Measurements from ENCODE around the gene TECTB.
A peak's percentile ranks its signal among the peaks of the same experiment; 100 is the strongest.

TECTB gene

GRCh38 chr10:112311481-112311880 is 28.3 kb downstream of the TECTB start:
- DNase-seq (ENCODE audit: low spot score): no peak

DNA sequence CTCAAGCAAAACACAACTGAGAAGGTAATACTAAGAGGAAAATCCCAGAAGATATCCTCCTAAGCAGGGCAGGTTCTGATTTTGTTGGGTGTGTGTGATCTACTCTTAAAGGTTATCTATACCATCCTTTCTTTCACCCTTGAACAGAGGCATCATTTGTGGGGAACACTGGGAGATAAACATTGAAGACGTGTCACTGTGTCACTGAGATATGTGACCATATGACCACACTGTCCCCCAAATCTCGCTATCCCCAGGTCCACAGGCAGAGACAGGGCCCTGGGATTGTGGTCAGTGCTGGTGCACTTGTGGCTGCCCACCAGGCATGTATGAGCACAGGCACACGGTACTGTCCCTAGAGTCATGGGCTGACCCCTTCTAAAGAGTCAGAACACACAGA is 30.0 kb downstream of the TECTB start:
- DNase-seq (ENCODE audit: low spot score): no peak

DNA sequence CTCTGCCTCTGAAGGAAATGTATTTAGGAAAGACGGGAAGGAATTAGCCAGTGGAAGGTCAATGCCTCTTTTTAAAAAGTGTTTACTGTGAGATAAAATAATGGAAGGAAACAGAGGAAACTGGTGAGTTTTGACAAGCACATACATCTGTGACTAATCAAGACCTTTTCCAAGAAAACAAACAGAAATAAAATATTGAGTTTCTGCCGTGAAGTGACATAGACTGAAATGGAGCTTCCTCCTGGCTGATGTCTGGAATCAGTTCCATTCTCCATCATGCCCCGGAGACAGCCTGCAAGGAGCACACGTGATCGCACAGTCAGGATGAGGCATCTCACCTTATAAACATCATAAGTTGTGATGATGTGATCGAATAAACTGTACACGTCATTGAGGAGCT is 30.7 kb downstream of the TECTB start:
- no peak for DNase-seq (ENCODE audit: low spot score)

DNA sequence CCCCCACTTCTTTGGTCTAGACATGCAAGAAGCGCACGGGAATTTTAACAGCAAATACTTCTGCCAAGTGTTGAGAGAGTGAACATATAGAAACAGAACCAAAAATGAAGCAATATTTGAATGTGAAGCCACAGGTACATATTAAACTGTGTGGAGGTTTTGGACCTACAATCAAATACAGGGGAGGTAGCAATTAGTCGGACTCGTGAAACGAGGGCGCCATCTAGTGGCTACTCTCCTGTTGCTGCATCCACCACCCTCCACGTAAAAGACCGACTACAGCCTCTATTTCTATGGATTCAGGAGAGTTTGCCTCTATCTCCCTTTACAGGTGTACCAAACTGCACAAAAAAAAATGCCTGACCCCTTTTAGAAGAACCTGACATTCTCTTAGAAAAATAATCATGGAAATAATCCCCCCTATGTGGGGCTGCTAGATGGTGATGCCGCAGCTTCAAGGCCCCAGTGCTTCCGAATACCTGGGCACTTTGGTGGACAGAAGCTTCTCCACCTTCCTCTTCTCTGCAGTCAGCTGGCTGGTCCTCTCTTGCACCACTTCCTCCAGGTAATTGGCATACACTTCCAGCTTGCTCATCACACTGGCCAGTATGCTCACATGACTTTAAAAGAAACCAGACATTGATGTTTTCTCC is 31.7 kb downstream of the TECTB start:
- peak; percentile 64 for DNase-seq (ENCODE audit: low spot score)

DNA sequence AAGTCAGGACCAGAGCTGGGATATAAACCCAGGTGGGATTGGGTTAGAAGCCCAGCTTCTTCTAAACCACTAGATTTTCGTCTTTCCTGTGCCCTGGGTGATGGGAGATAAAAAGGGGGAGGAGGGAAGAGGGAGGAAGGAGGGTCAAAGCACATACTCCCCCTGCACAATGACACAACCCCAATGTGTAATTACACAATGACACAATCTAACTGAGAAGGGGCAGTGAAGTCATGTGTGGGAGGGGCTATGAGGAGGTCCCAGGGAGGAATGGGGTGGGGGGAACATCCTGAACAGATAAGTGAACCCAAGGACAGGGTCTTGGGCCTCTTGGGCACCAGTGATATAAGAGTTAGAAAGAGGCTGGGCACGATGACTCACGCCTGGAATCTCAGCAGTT is 44.5 kb downstream of the TECTB start:
- DNase-seq (ENCODE audit: low spot score): no peak

GRCh38 chr10:112330162-112330561 is 47.0 kb downstream of the TECTB start:
- DNase-seq (ENCODE audit: low spot score): no peak

DNA sequence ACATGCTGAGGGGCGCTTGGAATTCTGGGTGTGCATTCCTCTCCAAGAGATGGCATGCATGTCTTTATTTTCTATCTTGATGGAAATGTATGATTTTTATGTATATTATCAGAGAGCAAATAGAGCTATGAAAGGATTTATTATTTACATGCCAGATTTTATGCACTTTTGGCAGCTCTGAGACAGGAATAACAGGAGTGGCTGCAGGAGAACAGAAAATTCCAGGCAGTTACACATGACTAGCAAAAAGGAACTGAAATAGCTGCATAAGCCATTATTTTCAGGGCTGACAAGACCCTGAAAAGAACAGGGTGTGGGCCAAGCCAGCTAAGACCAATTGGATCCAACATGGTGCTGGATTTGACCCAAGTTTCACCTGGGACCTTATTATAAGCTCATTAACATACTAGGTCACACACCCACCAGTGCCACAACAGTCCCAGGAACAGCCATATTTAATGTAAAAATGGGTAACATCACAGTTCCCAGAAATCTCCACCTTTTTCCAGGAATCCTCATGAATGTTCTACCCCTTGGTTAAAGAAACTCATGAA is 47.5 kb downstream of the TECTB start:
- no peak for DNase-seq (ENCODE audit: low spot score)

DNA sequence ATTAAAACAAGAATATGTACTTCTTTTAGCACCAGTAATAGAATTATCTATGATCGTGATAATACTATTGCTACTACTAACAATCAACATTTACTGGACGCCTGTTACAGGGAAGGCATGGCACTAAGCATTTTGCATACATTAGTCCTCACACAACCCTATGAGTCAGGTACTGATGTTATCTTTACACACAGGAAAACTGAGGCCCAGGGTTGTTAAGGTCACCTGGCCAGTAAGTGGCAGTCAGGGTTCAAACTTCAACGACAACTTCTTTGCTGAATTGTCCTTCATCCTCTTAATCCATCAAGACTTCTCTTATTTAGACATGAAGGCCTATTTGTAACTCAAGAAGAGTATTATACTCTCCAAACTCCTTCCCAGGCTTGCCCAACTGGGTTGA is 48.8 kb downstream of the TECTB start:
- no peak for DNase-seq (ENCODE audit: low spot score)

- DNase-seq (ENCODE audit: low spot score): no peak
These were observed 49.5 kb downstream of the TECTB start for GRCh38 chr10:112332509-112333228.

- no peak for DNase-seq (ENCODE audit: low spot score)
These were observed 50.3 kb downstream of the TECTB start for GRCh38 chr10:112333452-112333851.

GRCh38 chr10:112335111-112335867 is 52.1 kb downstream of the TECTB start:
- DNase-seq (ENCODE audit: low spot score): no peak

GRCh38 chr10:112335868-112336265 is 52.7 kb downstream of the TECTB start:
- DNase-seq (ENCODE audit: low spot score): no peak

- DNase-seq (ENCODE audit: low spot score): no peak
These were observed 53.5 kb downstream of the TECTB start for GRCh38 chr10:112336556-112337201.

- no peak for DNase-seq (ENCODE audit: low spot score)
These were observed 55.8 kb downstream of the TECTB start for GRCh38 chr10:112338957-112339356.

DNA sequence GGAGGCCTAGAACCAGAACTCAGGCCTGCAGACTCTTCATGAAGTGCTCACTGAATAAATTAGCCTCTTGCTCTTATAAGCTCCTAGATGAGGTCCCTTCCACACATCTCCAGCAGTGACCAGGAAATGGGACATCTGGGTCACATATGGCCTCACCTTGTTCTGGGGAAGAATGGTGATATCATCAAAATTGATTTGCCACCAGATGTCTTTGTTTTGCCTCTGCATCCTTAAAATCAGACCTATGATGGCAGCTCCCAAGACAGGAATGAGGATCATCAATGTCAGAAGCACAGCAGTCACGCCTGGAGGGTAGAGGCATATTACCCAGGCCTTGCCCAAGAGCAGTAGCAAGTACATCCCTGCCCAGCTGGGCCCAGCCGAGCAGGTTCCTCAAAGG is 57.4 kb downstream of the TECTB start:
- DNase-seq (ENCODE audit: low spot score): no peak

- DNase-seq (ENCODE audit: low spot score): no peak
These were observed 60.0 kb downstream of the TECTB start for GRCh38 chr10:112343056-112343806.

- no peak for DNase-seq (ENCODE audit: low spot score)
These were observed 61.1 kb downstream of the TECTB start for GRCh38 chr10:112344261-112344660.

- DNase-seq (ENCODE audit: low spot score): no peak
These were observed 62.0 kb downstream of the TECTB start for GRCh38 chr10:112345202-112345601.

DNA sequence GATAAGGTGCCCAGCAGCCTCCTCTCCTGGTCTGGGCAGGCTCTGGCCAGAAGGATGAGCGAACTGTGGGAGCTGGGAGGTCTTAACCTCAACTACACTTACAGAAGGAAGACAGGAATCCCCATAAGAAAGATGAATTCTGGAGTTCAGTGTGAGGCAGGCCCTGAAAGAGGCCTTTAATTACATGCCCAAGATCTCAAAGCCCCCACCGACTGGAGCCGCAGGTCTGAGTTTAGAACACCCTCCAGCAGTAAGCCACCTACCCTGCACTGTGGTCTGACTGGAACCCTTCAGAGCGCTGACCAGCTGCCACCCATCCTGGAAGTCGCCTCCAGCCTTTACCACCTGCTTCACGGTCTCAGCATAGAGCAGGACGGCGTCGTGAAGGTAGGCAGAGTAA is 62.5 kb downstream of the TECTB start:
- no peak for DNase-seq (ENCODE audit: low spot score)

- DNase-seq (ENCODE audit: low spot score): no peak
These were observed 63.6 kb downstream of the TECTB start for GRCh38 chr10:112346774-112347173.
